KMS-11 (cell line): Measurements from ENCODE around the gene VPS37B.

Experiments
- H2AFZ ChIP-seq: fragments of 200-600 bp; sonication (generic); 2 replicates; pipeline ENCODE4 v1.6.1; 2016; ENCODE audit warnings: antibody characterized with exemption, mixed run types, low read depth
- H3K27ac ChIP-seq: fragments of 200-600 bp; sonication (generic); 2 replicates; pipeline ENCODE4 v1.6.1; 2016; ENCODE audit warnings: mild to moderate bottlenecking, mixed run types
- H3K27me3 ChIP-seq: fragments of 200-600 bp; sonication (generic); 2 replicates; pipeline ENCODE4 v1.6.1; 2017; ENCODE audit warnings: mild to moderate bottlenecking, low read depth, mixed run types, moderate library complexity; ENCODE audit not compliant: insufficient read depth
- H3K36me3 ChIP-seq: fragments of 200-600 bp; sonication (generic); 2 replicates; pipeline ENCODE4 v1.6.1; 2017; ENCODE audit warnings: mild to moderate bottlenecking, mixed run types; ENCODE audit not compliant: insufficient read depth
- H3K4me1 ChIP-seq: fragments of 200-600 bp; sonication (generic); 2 replicates; pipeline ENCODE4 v1.6.1; 2016; ENCODE audit warnings: mild to moderate bottlenecking, low read depth, mixed run types; ENCODE audit not compliant: poor library complexity, severe bottlenecking
- H3K4me2 ChIP-seq: fragments of 200-600 bp; sonication (generic); 2 replicates; pipeline ENCODE4 v1.7.0; 2016; ENCODE audit warnings: mild to moderate bottlenecking, mixed run types
- H3K4me3 ChIP-seq: fragments of 200-600 bp; sonication (generic); IDR thresholded peaks from 2 replicates; pipeline ENCODE4 v1.6.1; 2017; ENCODE audit warnings: low read depth, low read length, mixed read lengths; ENCODE audit not compliant: insufficient read depth
- H3K79me2 ChIP-seq: fragments of 200-600 bp; sonication (generic); 2 replicates; pipeline ENCODE4 v1.6.1; 2016; ENCODE audit warnings: low read depth, mixed run types; ENCODE audit not compliant: insufficient read depth
- H3K9ac ChIP-seq: fragments of 200-600 bp; sonication (generic); 2 replicates; pipeline ENCODE4 v1.6.1; 2016; ENCODE audit warnings: mild to moderate bottlenecking, mixed run types
- H4K20me1 ChIP-seq: fragments of 200-600 bp; sonication (generic); 2 replicates; pipeline ENCODE4 v1.6.1; 2016; ENCODE audit warnings: mild to moderate bottlenecking, mixed run types; ENCODE audit not compliant: insufficient read depth
- TF ChIP-seq, protein P1 (sequence below): fragments of 200-600 bp; sonication (generic); conservative IDR thresholded peaks from 2 replicates; pipeline ENCODE4 v1.6.1; 2017; ENCODE audit warnings: low read depth, mild to moderate bottlenecking, antibody characterized with exemption, low read length, moderate library complexity, mixed read lengths

VPS37B gene

DNA sequence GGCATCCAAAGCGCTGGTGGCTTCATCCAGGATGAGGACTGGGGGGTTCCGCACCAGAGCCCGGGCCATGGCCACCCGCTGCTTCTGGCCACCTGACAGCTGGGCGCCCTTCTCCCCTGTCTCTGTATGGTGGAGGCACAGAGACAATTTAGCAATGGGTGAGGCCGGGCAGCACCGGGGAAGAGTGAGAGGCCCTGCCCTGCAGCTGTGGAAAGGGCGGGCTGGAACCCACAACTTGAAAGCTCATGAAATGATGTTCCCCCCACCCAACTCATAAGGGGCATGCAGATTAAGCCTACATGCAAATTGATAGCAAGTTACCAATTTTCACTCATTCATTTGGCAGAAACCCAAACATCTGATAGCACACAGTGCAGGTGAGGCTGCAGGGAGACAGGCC lies 36.3 kb upstream of the VPS37B start:
- Histone ChIP-seq H3K9ac (no peak overlapping the region), H2AFZ (no peak overlapping the region), H3K79me2 (no peaks in the 10 kb centered on the region), H4K20me1 (no peaks in the 10 kb centered on the region), H3K36me3 (no peaks in the 10 kb centered on the region), H3K4me3 (no peak overlapping the region), H3K27ac (no peak overlapping the region), H3K27me3 (no peaks in the 10 kb centered on the region), H3K4me1 (peaks cover 39% of the 10 kb centered on the region), H3K4me2 (no peak overlapping the region)
- TF ChIP-seq, protein P1, sequence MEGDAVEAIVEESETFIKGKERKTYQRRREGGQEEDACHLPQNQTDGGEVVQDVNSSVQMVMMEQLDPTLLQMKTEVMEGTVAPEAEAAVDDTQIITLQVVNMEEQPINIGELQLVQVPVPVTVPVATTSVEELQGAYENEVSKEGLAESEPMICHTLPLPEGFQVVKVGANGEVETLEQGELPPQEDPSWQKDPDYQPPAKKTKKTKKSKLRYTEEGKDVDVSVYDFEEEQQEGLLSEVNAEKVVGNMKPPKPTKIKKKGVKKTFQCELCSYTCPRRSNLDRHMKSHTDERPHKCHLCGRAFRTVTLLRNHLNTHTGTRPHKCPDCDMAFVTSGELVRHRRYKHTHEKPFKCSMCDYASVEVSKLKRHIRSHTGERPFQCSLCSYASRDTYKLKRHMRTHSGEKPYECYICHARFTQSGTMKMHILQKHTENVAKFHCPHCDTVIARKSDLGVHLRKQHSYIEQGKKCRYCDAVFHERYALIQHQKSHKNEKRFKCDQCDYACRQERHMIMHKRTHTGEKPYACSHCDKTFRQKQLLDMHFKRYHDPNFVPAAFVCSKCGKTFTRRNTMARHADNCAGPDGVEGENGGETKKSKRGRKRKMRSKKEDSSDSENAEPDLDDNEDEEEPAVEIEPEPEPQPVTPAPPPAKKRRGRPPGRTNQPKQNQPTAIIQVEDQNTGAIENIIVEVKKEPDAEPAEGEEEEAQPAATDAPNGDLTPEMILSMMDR: no peak

DNA sequence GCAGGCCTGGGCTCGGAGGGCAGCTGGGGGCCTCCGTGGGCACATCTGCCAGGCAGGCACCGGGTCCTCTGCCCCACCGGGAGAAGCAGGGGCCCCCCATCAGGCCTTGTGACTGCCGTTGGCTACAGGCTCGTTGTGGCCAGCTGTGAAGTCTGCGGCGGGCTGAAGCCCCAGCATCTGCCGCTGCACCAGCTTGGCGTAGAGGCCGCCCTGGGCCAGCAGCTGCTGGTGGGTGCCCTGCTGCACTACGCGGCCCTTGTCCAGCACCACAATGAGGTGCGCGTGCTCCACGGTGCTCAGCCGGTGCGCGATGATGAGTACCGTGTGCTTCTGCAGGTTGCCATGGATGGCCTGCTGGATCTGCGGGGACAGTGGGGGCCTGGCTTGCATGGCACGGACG lies 33.9 kb upstream of the VPS37B start:
- H2AFZ ChIP-seq: no peak overlapping the region
- peaks cover 39% of the 10 kb centered on the region for H3K4me1 ChIP-seq
- H3K79me2 ChIP-seq: no peaks in the 10 kb centered on the region
- H3K27ac ChIP-seq: no peak overlapping the region
- no peaks in the 10 kb centered on the region for H3K36me3 ChIP-seq
- H3K27me3 ChIP-seq: no peaks in the 10 kb centered on the region
- H3K4me2 ChIP-seq: no peak overlapping the region
- H4K20me1 ChIP-seq: no peaks in the 10 kb centered on the region
- no peak overlapping the region for H3K9ac ChIP-seq
- H3K4me3 ChIP-seq: no peak overlapping the region
- TF ChIP-seq, protein P1: no peak

DNA sequence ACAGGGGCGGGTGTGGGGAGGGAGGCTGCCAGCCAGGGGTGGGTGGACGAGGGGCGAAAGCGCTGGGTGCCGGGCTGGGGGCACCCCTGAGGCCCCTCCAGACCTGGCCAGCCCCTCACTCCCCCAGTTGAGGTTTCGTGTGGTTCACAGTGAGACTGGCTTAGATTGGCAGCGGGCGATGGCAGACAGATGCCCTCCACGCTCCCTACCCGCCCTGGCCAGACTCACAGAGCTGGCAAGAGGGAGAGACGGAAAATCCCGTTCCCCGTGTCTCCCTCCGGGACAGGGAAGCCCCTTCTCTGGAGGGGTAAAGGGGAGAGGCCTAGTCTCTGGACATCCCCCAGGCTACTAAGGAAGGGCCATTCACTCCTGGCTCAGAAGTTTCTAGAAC lies 33.2 kb upstream of the VPS37B start:
- Histone ChIP-seq H3K27me3 (no peaks in the 10 kb centered on the region), H3K4me2 (no peak overlapping the region), H3K9ac (no peak overlapping the region), H2AFZ (no peak overlapping the region), H3K79me2 (no peaks in the 10 kb centered on the region), H3K36me3 (no peaks in the 10 kb centered on the region), H3K4me3 (no peak overlapping the region), H3K27ac (no peak overlapping the region), H4K20me1 (no peaks in the 10 kb centered on the region), H3K4me1 (peaks cover 39% of the 10 kb centered on the region)
- TF ChIP-seq, protein P1: no peak

DNA sequence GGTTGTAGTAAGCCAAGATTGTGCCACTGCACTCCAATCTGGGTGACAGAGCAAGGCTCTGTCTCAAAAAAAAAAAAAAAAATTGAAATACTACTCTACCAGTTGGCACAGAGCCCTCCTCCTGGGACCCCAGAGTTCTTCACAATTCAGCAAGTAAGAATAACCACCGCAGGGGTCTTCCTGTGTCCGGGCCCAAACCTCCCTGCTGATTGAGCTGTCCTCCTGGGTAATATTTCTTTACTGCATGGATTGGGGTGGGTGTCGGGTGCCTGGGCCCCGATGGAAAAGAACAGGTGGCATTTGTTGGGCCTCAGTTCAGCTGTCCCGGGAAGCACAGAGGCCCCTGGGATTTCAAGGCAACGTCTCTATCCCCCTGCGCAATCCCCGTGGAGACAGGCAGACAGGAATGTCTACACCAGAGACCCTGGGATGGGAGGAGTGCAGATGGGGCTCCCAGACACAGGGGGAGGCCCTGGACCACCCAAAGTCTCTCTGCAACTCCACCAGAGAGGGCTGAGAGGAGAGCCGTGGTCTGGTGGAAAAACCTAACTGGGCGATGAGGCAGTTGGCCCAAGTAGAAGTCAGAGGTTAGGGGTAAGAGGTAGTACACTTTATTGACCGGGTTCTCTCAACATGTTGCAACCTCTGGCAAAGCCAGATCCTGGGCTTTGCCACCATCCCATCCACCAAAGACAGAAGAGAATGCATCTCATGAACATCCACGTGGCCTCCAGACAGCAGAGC lies 32.7 kb upstream of the VPS37B start:
- Histone ChIP-seq H3K27ac (no peak overlapping the region), H3K36me3 (no peaks in the 10 kb centered on the region), H3K79me2 (no peaks in the 10 kb centered on the region), H2AFZ (no peak overlapping the region), H3K4me3 (no peak overlapping the region), H4K20me1 (no peaks in the 10 kb centered on the region), H3K27me3 (no peaks in the 10 kb centered on the region), H3K4me1 (peaks cover 35% of the 10 kb centered on the region), H3K4me2 (no peak overlapping the region), H3K9ac (no peak overlapping the region)
- TF ChIP-seq, protein P1: no peak
